ENCODE data around the gene ADH4. TPM values are rescaled to one million over a fixed set of nuclear protein-coding genes. Genes with fewer than 3 reads are reported as not detected.
A peak's percentile ranks its signal among the peaks of the same experiment; 100 is the strongest.

The ADH4 gene
- total and polyA plus RNA-seq, 2 of the 4 experiments (the other 2 are of a cell fraction): not detected

- DNase-seq (no peak), ATAC-seq (ENCODE audit: low read depth) (no peak)
- CTCF ChIA-PET: no interaction called here
- POLR2A ChIA-PET (ENCODE audit: unreplicated experiment): no interaction called here
- H3K4me2 ChIP-seq (ENCODE audit: low read depth, low read length): no peak overlapping the region
- H3K79me1 ChIP-seq (ENCODE audit: low read depth in 1 of 2, low read length in 2 of 2): no peaks in the 10 kb centered on the region
- BruUV-seq (replicated peaks): TSS peak; percentile 44
- no peak overlapping the region for H2AFZ ChIP-seq (replicated peaks; ENCODE audit: low read length, poor library complexity)
- no peak for TF ChIP-seq SMC3 (IDR thresholded peaks at IDR 0.05; ENCODE audit: low read depth, low read length)
- TF ChIP-seq RFX5 (IDR thresholded peaks at IDR 0.05; ENCODE audit: low read depth, low read length): no peak
- TF ChIP-seq NFE2L2 (IDR thresholded peaks at IDR 0.05; ENCODE audit: low read depth, low read length): no peak
- TF ChIP-seq MXI1 (IDR thresholded peaks at IDR 0.05; ENCODE audit: borderline replicate concordance, low read depth, low read length): no peak
- no peak for TF ChIP-seq BHLHE40 (IDR thresholded peaks at IDR 0.05; ENCODE audit: low read depth, low read length)
- no peak for TF ChIP-seq CTCF (conservative IDR thresholded peaks at IDR 0.05; ENCODE audit: low read depth, low read length)
- no peak for TF ChIP-seq ELK1 (IDR thresholded peaks at IDR 0.05; ENCODE audit: borderline replicate concordance, low read depth, low read length)
- no peak for TF ChIP-seq CEBPB (IDR thresholded peaks at IDR 0.05; ENCODE audit: low read depth, low read length)
- no peak for TF ChIP-seq FOS (IDR thresholded peaks at IDR 0.05; ENCODE audit: low read depth, low read length)
- TF ChIP-seq RAD21 (IDR thresholded peaks at IDR 0.05; ENCODE audit: low read length): no peak
- no peak for TF ChIP-seq MAZ (IDR thresholded peaks at IDR 0.05; ENCODE audit: borderline replicate concordance, low read depth, low read length)
- no peak for TF ChIP-seq RCOR1 (IDR thresholded peaks at IDR 0.05; ENCODE audit: insufficient replicate concordance, low read length)
- no peak for TF ChIP-seq USF2 (IDR thresholded peaks at IDR 0.05; ENCODE audit: low read depth, low read length)
- no peak for TF ChIP-seq POLR2A (IDR thresholded peaks at IDR 0.05; ENCODE audit: low read depth, low read length)
- TF ChIP-seq CHD1 (IDR thresholded peaks at IDR 0.05; ENCODE audit: low read depth, low read length): no peak
- no peak for TF ChIP-seq MAFK (IDR thresholded peaks at IDR 0.05; ENCODE audit: low read depth, low read length)
- H4K20me1 ChIP-seq (ENCODE audit: insufficient read depth, low read length): no peaks in the 10 kb centered on the region
- H2BK20ac ChIP-seq (ENCODE audit: low read depth, low read length): no peak overlapping the region
- no peak overlapping the region for H2BK120ac ChIP-seq (ENCODE audit: low read depth, low read length)
- no peak overlapping the region for H3K23ac ChIP-seq (ENCODE audit: low read depth, low read length)
- H3K9me1 ChIP-seq (ENCODE audit: insufficient read depth, low read length): no peaks in the 10 kb centered on the region
- no peaks in the 10 kb centered on the region for H3K9me3 ChIP-seq (ENCODE audit: control insufficient read depth, insufficient read depth, low read length)
- in situ Hi-C loops (cut with MboI; ENCODE audit: low sequenced_read_pairs) (no loop called here), intact Hi-C loops (cut with micrococcal nuclease) (no loop called here), dilution Hi-C loops (cut with HindIII; ENCODE audit: low sequenced_read_pairs, unreplicated experiment) (no loop called here)
- no peak overlapping the region for H3K14ac ChIP-seq (replicated peaks; ENCODE audit: low read depth, low read length)
- H2AK9ac ChIP-seq (replicated peaks; ENCODE audit: low read depth, low read length, poor library complexity): no peak overlapping the region
- no peak overlapping the region for H4K5ac ChIP-seq (ENCODE audit: low read depth, low read length)
- no peak overlapping the region for H2BK15ac ChIP-seq (ENCODE audit: low read depth, low read length)
- H3K18ac ChIP-seq (ENCODE audit: low read depth, low read length): no peak overlapping the region
- no peaks in the 10 kb centered on the region for H3K36me3 ChIP-seq (ENCODE audit: control insufficient read depth, insufficient read depth, low read length)
- WGBS, 2 experiments (ENCODE audit: extremely low coverage in 2 of 2, insufficient read length in 1 of 2): no CpG with 5 or more reads among the region's 4 CpGs
- H3K4me1 ChIP-seq (ENCODE audit: control insufficient read depth, insufficient read depth, low read length): peaks cover 2% of the 10 kb centered on the region; the same call in 1 of the 2 replicates
- no peak overlapping the region for H3K9ac ChIP-seq (ENCODE audit: low read depth, low read length)
- H4K91ac ChIP-seq (ENCODE audit: insufficient read depth, low read depth, low read length): no peak overlapping the region
- no peak overlapping the region for H2BK5ac ChIP-seq (ENCODE audit: low read depth, low read length, poor library complexity, severe bottlenecking)
- H3K27me3 ChIP-seq (ENCODE audit: control insufficient read depth, insufficient read depth, low read length): no peaks in the 10 kb centered on the region
- H3K56ac ChIP-seq (ENCODE audit: extremely low read depth, insufficient read depth, low read length): no peak overlapping the region
- H3K4ac ChIP-seq (ENCODE audit: low read depth, low read length): no peak overlapping the region
- no peak overlapping the region for H2AK5ac ChIP-seq (ENCODE audit: low read depth, low read length)
- no peak overlapping the region for H4K8ac ChIP-seq (ENCODE audit: low read depth in 2 of 2, low read length in 2 of 2)
- H3K4me3 ChIP-seq (ENCODE audit: insufficient read depth, low read depth, low read length): no peak overlapping the region
- H3K27ac ChIP-seq (ENCODE audit: insufficient read depth, low read length): no peak overlapping the region
These were observed 10.7 kb upstream of the ADH4 start for GRCh38 chr4:99154658-99155342.

All from IMR-90 (cell line).